H1 (cell line): Measurements from ENCODE around the gene LMTK2. TPM values are rescaled to one million over a fixed set of nuclear protein-coding genes. Genes with fewer than 3 reads are reported as not detected.

Experiments
- CTCF ChIA-PET: fragments of 300-600 bp; sonication (Branson Sonifier 250); formaldehyde crosslinking; loops from one replicate; lab custom pipeline; 2021; ENCODE audit not compliant: partially characterized antibody; lab: Charles Lee
- POLR2A ChIA-PET: fragments of 300-600 bp; sonication (Branson Sonifier 250); formaldehyde crosslinking; loops from one replicate; lab custom pipeline; 2021; ENCODE audit warnings: inconsistent platforms; ENCODE audit not compliant: partially characterized antibody; lab: Charles Lee
- DNase-seq, 2 experiments: peaks; one replicate each; pipeline versions ENCODE4 v3.0.0 to v3.0.0-alpha.2; 2010 to 2022; ENCODE audit warnings: low spot score in 2 of 2, low read depth in 1 of 2, mixed read lengths in 1 of 2
- FAIRE-seq: peaks from 2 replicates; lab custom pipeline; 2011; peaks lifted over from hg19 to GRCh38; lab: Jason Lieb, UNC
- H2AFZ ChIP-seq: 2 replicates; pipeline ENCODE4 v1.8.1; 2012; ENCODE audit warnings: low read length, inconsistent platforms
- H2AK5ac ChIP-seq: 2 replicates; pipeline ENCODE4 v1.6.1; 2013; ENCODE audit warnings: low read depth, low read length
- H2BK120ac ChIP-seq: replicated peaks from 2 replicates; pipeline ENCODE3; 2013; ENCODE audit warnings: low read depth, low read length, inconsistent platforms
- H2BK12ac ChIP-seq: 2 replicates; pipeline ENCODE4 v1.6.1; 2013; ENCODE audit warnings: low read depth, low read length
- H2BK15ac ChIP-seq: 2 replicates; pipeline ENCODE4 v1.6.1; 2013; ENCODE audit warnings: low read length
- H2BK20ac ChIP-seq: 2 replicates; pipeline ENCODE4 v1.6.1; 2013; ENCODE audit warnings: low read length
- H2BK5ac ChIP-seq: 2 replicates; pipeline ENCODE4 v1.6.1; 2013; ENCODE audit warnings: low read depth, low read length
- H3K14ac ChIP-seq: 2 replicates; pipeline ENCODE4 v1.6.1; 2013; ENCODE audit warnings: inconsistent platforms; ENCODE audit not compliant: insufficient read length
- H3K18ac ChIP-seq: 2 replicates; pipeline ENCODE4 v1.6.1; 2013; ENCODE audit warnings: low read length; ENCODE audit errors: extremely low read depth
- H3K23ac ChIP-seq: 2 replicates; pipeline ENCODE4 v1.6.1; 2013; ENCODE audit warnings: inconsistent platforms; ENCODE audit not compliant: insufficient read length
- H3K23me2 ChIP-seq: 2 replicates; pipeline ENCODE4 v1.6.1; 2013; ENCODE audit warnings: low read depth, low read length
- H3K27ac ChIP-seq: 2 replicates; pipeline ENCODE4 v1.6.1; 2011; ENCODE audit warnings: low read depth, low read length, inconsistent platforms
- H3K27me3 ChIP-seq, 4 experiments: replicated peaks in 1 of 4; 1 replicate in 1 of 4; 2 replicates in 3 of 4; pipeline versions ENCODE4 v1.6.1 to v1.8.1; 2011 to 2013; ENCODE audit warnings: low read length in 3 of 4, mild to moderate bottlenecking in 3 of 4, inconsistent platforms in 2 of 4, mixed read lengths in 2 of 4, moderate library complexity in 1 of 4; ENCODE audit not compliant: control insufficient read depth in 3 of 4, insufficient read depth in 3 of 4; ENCODE audit errors: extremely low read depth in 1 of 4
- H3K36me3 ChIP-seq, 4 experiments: 2 replicates each; pipeline versions ENCODE4 v1.6.1 to v1.8.1; 2011 to 2013; ENCODE audit warnings: mild to moderate bottlenecking in 4 of 4, low read length in 3 of 4, moderate library complexity in 2 of 4, control low read depth in 1 of 4, inconsistent platforms in 1 of 4; ENCODE audit not compliant: insufficient read depth in 4 of 4, control insufficient read depth in 2 of 4
- H3K4ac ChIP-seq: replicated peaks from 2 replicates; pipeline ENCODE3; 2013; ENCODE audit warnings: low read length, low read depth, mixed read lengths, inconsistent platforms; ENCODE audit not compliant: insufficient read length
- H3K4me1 ChIP-seq, 4 experiments: replicated peaks in 1 of 4; 1 replicate in 1 of 4; 2 replicates in 3 of 4; pipeline versions ENCODE4 v1.6.1 to v1.8.1; 2011 to 2013; ENCODE audit warnings: low read length in 3 of 4, inconsistent platforms in 2 of 4, mixed read lengths in 1 of 4; ENCODE audit not compliant: insufficient read depth in 4 of 4, control insufficient read depth in 3 of 4
- H3K4me2 ChIP-seq, 2 experiments: 2 replicates each; pipeline versions ENCODE4 v1.6.1 to v1.8.1; 2011 to 2013; ENCODE audit warnings: low read depth in 2 of 2, low read length in 2 of 2, control low read depth in 1 of 2, inconsistent platforms in 1 of 2, mild to moderate bottlenecking in 1 of 2; ENCODE audit not compliant: insufficient read depth in 1 of 2
- H3K4me3 ChIP-seq, 4 experiments: fragments of 200-600, 300-600 bp in 1 of 4; sonication (generic), shearing (Covaris generic), sonication (Bioruptor Twin) in 1 of 4; 2 replicates each; pipeline versions ENCODE4 v1.5.1 to v1.8.1; 2011 to 2016; ENCODE audit warnings: low read length in 4 of 4, low read depth in 3 of 4, control low read depth in 2 of 4, inconsistent platforms in 2 of 4, mild to moderate bottlenecking in 2 of 4, mixed read lengths in 1 of 4, moderate library complexity in 1 of 4; ENCODE audit not compliant: insufficient read depth in 2 of 4; ENCODE audit errors: extremely low read depth in 1 of 4
- H3K56ac ChIP-seq: replicated peaks from 2 replicates; pipeline ENCODE3; 2013; ENCODE audit warnings: low read depth, mild to moderate bottlenecking, mixed read lengths, low read length, inconsistent platforms; ENCODE audit not compliant: insufficient read length
- H3K79me1 ChIP-seq: 2 replicates; pipeline ENCODE4 v1.6.1; 2013; ENCODE audit warnings: low read depth, low read length, control low read depth
- H3K79me2 ChIP-seq, 2 experiments: 2 replicates each; pipeline versions ENCODE4 v1.6.1 to v1.8.1; 2012 to 2013; ENCODE audit warnings: low read length in 2 of 2, mild to moderate bottlenecking in 2 of 2, inconsistent platforms in 1 of 2; ENCODE audit not compliant: insufficient read depth in 2 of 2, control insufficient read depth in 1 of 2
- H3K9ac ChIP-seq, 4 experiments: replicated peaks in 1 of 4; 1 replicate in 1 of 4; 2 replicates in 3 of 4; pipeline versions ENCODE4 v1.6.1 to v1.8.1; 2011 to 2013; ENCODE audit warnings: low read depth in 3 of 4, low read length in 3 of 4, control low read depth in 2 of 4, mild to moderate bottlenecking in 2 of 4, moderate library complexity in 2 of 4, inconsistent platforms in 1 of 4; ENCODE audit errors: extremely low read depth in 1 of 4
- H3K9me3 ChIP-seq, 2 experiments: 2 replicates each; pipeline versions ENCODE4 v1.6.1 to v1.8.1; 2012 to 2013; ENCODE audit warnings: mild to moderate bottlenecking in 2 of 2, moderate library complexity in 2 of 2, control low read depth in 1 of 2, inconsistent platforms in 1 of 2, low read depth in 1 of 2, low read length in 1 of 2, mixed read lengths in 1 of 2; ENCODE audit not compliant: insufficient read depth in 2 of 2
- H4K20me1 ChIP-seq, 2 experiments: replicated peaks in 1 of 2; 2 replicates each; pipeline versions ENCODE3 to v1.8.1; 2011 to 2013; ENCODE audit warnings: inconsistent platforms in 2 of 2, low read length in 2 of 2, mild to moderate bottlenecking in 1 of 2; ENCODE audit not compliant: insufficient read depth in 2 of 2, control insufficient read depth in 1 of 2
- H4K5ac ChIP-seq: 2 replicates; pipeline ENCODE4 v1.6.1; 2013; ENCODE audit warnings: low read length, low read depth, mixed read lengths, inconsistent platforms; ENCODE audit not compliant: insufficient read length
- H4K8ac ChIP-seq: 2 replicates; pipeline ENCODE4 v1.8.0; 2013; ENCODE audit warnings: mild to moderate bottlenecking, moderate library complexity, low read length, inconsistent platforms; ENCODE audit not compliant: insufficient read depth; ENCODE audit errors: extremely low read depth
- H4K91ac ChIP-seq: replicated peaks from 2 replicates; pipeline ENCODE3; 2013; ENCODE audit warnings: low read length, mixed read lengths, inconsistent platforms; ENCODE audit not compliant: insufficient read length
- HDAC2 ChIP-seq, 2 experiments: fragments of 300-600 bp in 1 of 2; sonication (generic) in 1 of 2; IDR thresholded peaks; 2 replicates each; pipeline ENCODE4 v1.6.1; 2011 to 2012; ENCODE audit warnings: low read depth in 2 of 2, low read length in 2 of 2, mild to moderate bottlenecking in 2 of 2, moderate library complexity in 2 of 2, borderline replicate concordance in 1 of 2, inconsistent platforms in 1 of 2
- JUN ChIP-seq: IDR thresholded peaks from 2 replicates; pipeline ENCODE4 v1.6.1; 2011; ENCODE audit warnings: low read depth, mild to moderate bottlenecking, improper control_type of control experiment, low read length
- POU5F1 ChIP-seq: IDR thresholded peaks from 2 replicates; pipeline ENCODE4 v1.6.1; 2011; ENCODE audit warnings: low read depth, mild to moderate bottlenecking, low read length, moderate library complexity
- SIRT6 ChIP-seq: IDR thresholded peaks from one replicate; pipeline ENCODE4 v1.7.1; 2012; ENCODE audit warnings: low read length, inconsistent platforms
- SIX5 ChIP-seq: IDR thresholded peaks from 2 replicates; pipeline ENCODE4 v1.6.1; 2011; ENCODE audit warnings: mild to moderate bottlenecking, low read depth, low read length
- WGBS, 2 experiments: shearing (Covaris generic) in 1 of 2; methylation state at CpG; one replicate each; pipeline versions ENCODE4 v1.1.6 to v1.1.7; 2013 to 2015; ENCODE audit warnings: low lambda C conversion rate in 2 of 2, mixed read lengths in 2 of 2, inconsistent platforms in 1 of 2, low coverage in 1 of 2, missing lambda C conversion rate in 1 of 2; ENCODE audit not compliant: insufficient replicate concordance in 2 of 2, insufficient coverage in 1 of 2, insufficient read length in 1 of 2; ENCODE audit errors: extremely low coverage in 1 of 2, missing lambda C conversion rate in 1 of 2; 5-methylcytosine and 5-hydroxymethylcytosine counted together
- polyA plus RNA-seq, 7 experiments: library from polyadenylated mRNA; depleted of rRNA in 3 of 7; stranded (reverse) in 5 of 7; unstranded in 2 of 7; fragments of >200 nt in 5 of 7; fragments of 200-250 nt in 2 of 7; gene quantifications; 1 replicate in 5 of 7; 2 replicates in 1 of 7; 4 replicates in 1 of 7; pipeline versions ENCODE4 v1.2.1 to v1.2.3, GENCODE V29; 2011 to 2013; ENCODE audit warnings: missing spikeins in 2 of 7, mixed read lengths in 2 of 7
- total RNA-seq: library from RNA; stranded (reverse); fragmentation: NEBNext Ultra II Directional; extraction: Animal tissue kit (Norgen Biotek cat#: 25700); gene quantifications from 2 replicates; pipeline ENCODE4 v1.2.1, GENCODE V29; 2021

LMTK2 gene
- total and polyA plus RNA-seq, 2 of the 8 experiments (the other 6 are each of a cell fraction or from before 2014, with no cell fraction given): 9.7 to 30.7 TPM

DNA sequence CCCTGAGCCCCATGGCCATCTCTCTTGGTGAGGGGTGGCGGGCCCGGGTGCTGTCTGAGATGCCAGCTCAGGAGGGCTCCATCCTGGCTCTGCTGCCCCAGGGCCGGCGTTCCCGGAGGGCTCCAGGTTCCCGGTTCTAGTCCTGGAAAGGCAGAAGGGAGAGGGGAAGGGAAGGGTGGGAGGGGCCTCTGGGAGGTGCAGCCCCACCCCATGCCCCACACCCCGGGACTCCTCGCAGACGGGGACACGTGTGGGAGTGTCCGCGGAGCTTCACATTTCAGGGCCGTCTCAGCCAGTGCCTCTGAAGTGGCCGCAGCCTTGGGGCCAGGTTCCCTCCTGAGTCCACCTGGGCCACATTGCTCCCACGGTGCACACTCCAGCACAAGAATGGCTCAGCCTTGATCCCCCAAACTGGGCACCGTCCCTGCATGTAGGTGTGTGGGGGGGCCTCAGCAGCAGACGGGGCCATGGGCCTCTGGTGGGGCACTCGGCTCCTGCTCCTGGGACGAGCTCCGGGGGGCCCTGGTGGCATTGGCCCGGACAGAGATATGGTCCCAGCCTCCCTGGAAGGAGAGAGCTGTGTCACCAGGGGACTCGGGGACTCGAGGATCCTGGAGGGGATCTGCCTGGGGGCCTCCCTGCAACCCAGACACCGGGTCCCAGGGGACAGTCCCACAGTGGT is 110.4 kb downstream of the LMTK2 start:
- 83% methylated on average over 12 of the region's 24 CpGs; no CpG with 5 or more reads in 1 of the 2 experiments for WGBS, 2 experiments
- 0 out of 2 replicates have a peak overlapping the region, but pooled peaks have one; percentile 14 for H4K8ac ChIP-seq

More for the DNA sequence above, 110.4 kb downstream of the LMTK2 start:
- Histone ChIP-seq H2BK120ac (no peak overlapping the region), H4K91ac (no peak overlapping the region), H3K23ac (no peak overlapping the region), H3K56ac (no peak overlapping the region), H3K4ac (no peak overlapping the region), H2BK15ac (no peak overlapping the region), H3K23me2 (no peaks in the 10 kb centered on the region), H2BK20ac (no peak overlapping the region), H3K4me1 (no peaks in the 10 kb centered on the region; a peak in 1 of 7 replicates), H3K14ac (no peak overlapping the region), H3K4me2 (no peak overlapping the region), H2AK5ac (no peak overlapping the region), H3K4me3 (no peak overlapping the region), H3K36me3 (no peaks in the 10 kb centered on the region), H3K27me3 (no peaks in the 10 kb centered on the region), H3K27ac (no peak overlapping the region), H3K18ac (no peak overlapping the region), H4K5ac (no peak overlapping the region), H3K79me1 (no peaks in the 10 kb centered on the region; the same call in 1 of the 2 replicates), H2AFZ (no peak overlapping the region), H3K79me2 (no peaks in the 10 kb centered on the region), H2BK5ac (no peak overlapping the region), H2BK12ac (no peak overlapping the region), H3K9me3 (no peaks in the 10 kb centered on the region), H3K9ac (no peak overlapping the region), H4K20me1 (peaks cover 0 to under 1% of the 10 kb centered on the region in 2 experiments)
- POLR2A ChIA-PET: interaction anchor here (1.1 kb wide), 1 partner anchor 11 kb away, joined by 3 read pairs; no protein-coding TSS in a partner anchor
- no peak for DNase-seq
- TF ChIP-seq SIRT6 (no peak), POU5F1 (no peak), JUN (no peak), HDAC2 (IDR thresholded peaks at IDR 0.05; ENCODE audit: borderline replicate concordance in 1 of 2, low read depth in 2 of 2, low read length in 2 of 2) (no peak), SIX5 (no peak)
- FAIRE-seq: no peak
- CTCF ChIA-PET: no interaction called here
